Coronary artery (tissue), 2 donors: ENCODE data around the gene PTP4A2.
"Not testable (repeated sequence)": the region's sequence is repeated elsewhere in the genome, so short reads cannot be mapped to it uniquely, and the experiment has no call there.

ENCODE experiments used
- DNase-seq: peaks from one replicate; pipeline ENCODE4 v3.0.0-alpha.2; 2017; ENCODE audit warnings: low spot score
- H3K27ac ChIP-seq, 2 donors: fragments of 200-600 bp; sonication (generic); one replicate each; pipeline ENCODE4 v1.5.1; 2016 to 2019
- H3K4me3 ChIP-seq: fragments of 200-600 bp; sonication (generic); 2 replicates; pipeline ENCODE4 v1.5.1; 2016; ENCODE audit warnings: mild to moderate bottlenecking, moderate library complexity
- CTCF ChIP-seq: fragments of 200-600 bp; sonication (generic); IDR thresholded peaks from one replicate; pipeline ENCODE4 v1.5.1; 2019; ENCODE audit warnings: antibody characterized with exemption

PTP4A2 gene

GRCh38 chr1:31897526-31898100 is 40.6 kb downstream of the PTP4A2 start:
- no peak overlapping the region for H3K27ac ChIP-seq

GRCh38 chr1:31895474-31896198 is 42.5 kb downstream of the PTP4A2 start:
- H3K4me3 ChIP-seq, DNase-seq, H3K27ac ChIP-seq: not testable (repeated sequence)

More at GRCh38 chr1:31897526-31898100, 40.6 kb downstream of the PTP4A2 start:
- no peak overlapping the region for H3K4me3 ChIP-seq
- no peak for DNase-seq
- no peak for TF ChIP-seq CTCF

GRCh38 chr1:31891280-31891679 is 46.9 kb downstream of the PTP4A2 start:
- Histone ChIP-seq H3K4me3 (no peak overlapping the region), H3K27ac (no peak overlapping the region)
- DNase-seq: no peak
- no peak for TF ChIP-seq CTCF

GRCh38 chr1:31888291-31888690 is 49.9 kb downstream of the PTP4A2 start:
- no peak overlapping the region for H3K27ac ChIP-seq
- no peak for DNase-seq
- H3K4me3 ChIP-seq: no peak overlapping the region
- TF ChIP-seq CTCF: no peak

- no peak for DNase-seq
- Histone ChIP-seq H3K27ac (no peak overlapping the region), H3K4me3 (no peak overlapping the region)
- no peak for TF ChIP-seq CTCF
Observed at GRCh38 chr1:31886866-31887265, 51.3 kb downstream of the PTP4A2 start.

- no peak for TF ChIP-seq CTCF
- Histone ChIP-seq H3K27ac (no peak overlapping the region), H3K4me3 (no peak overlapping the region)
- no peak for DNase-seq
Observed at GRCh38 chr1:31885851-31886250, 52.3 kb downstream of the PTP4A2 start.

GRCh38 chr1:31883357-31883942 is 54.7 kb downstream of the PTP4A2 start:
- H3K27ac ChIP-seq: no peak overlapping the region
- H3K4me3 ChIP-seq: no peak overlapping the region
- no peak for DNase-seq
- no peak for TF ChIP-seq CTCF
